NCI-H2227 treated with DMSO at 0.1 percent for 48 hours (cell line): Measurements from ENCODE around the gene LCMT2.

Source experiments
- DNase-seq: peaks from one replicate; lab custom pipeline; 2025; lab: John Stamatoyannopoulos, UW

LCMT2 gene, protein sequence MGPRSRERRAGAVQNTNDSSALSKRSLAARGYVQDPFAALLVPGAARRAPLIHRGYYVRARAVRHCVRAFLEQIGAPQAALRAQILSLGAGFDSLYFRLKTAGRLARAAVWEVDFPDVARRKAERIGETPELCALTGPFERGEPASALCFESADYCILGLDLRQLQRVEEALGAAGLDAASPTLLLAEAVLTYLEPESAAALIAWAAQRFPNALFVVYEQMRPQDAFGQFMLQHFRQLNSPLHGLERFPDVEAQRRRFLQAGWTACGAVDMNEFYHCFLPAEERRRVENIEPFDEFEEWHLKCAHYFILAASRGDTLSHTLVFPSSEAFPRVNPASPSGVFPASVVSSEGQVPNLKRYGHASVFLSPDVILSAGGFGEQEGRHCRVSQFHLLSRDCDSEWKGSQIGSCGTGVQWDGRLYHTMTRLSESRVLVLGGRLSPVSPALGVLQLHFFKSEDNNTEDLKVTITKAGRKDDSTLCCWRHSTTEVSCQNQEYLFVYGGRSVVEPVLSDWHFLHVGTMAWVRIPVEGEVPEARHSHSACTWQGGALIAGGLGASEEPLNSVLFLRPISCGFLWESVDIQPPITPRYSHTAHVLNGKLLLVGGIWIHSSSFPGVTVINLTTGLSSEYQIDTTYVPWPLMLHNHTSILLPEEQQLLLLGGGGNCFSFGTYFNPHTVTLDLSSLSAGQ

GRCh38 chr15:43329960-43330779 lies at the start of gene LCMT2:
LCMT2 (minus strand) TSS chr15:43330573; CDS start chr15:43330489, 84 bp downstream.
- DNase-seq, result peak; percentile 77

GRCh38 chr15:43378601-43379000 lies 48.2 kb upstream of the LCMT2 start:
- no peak for DNase-seq

GRCh38 chr15:43376017-43376705 lies 45.8 kb upstream of the LCMT2 start:
- DNase-seq, result no peak

DNA sequence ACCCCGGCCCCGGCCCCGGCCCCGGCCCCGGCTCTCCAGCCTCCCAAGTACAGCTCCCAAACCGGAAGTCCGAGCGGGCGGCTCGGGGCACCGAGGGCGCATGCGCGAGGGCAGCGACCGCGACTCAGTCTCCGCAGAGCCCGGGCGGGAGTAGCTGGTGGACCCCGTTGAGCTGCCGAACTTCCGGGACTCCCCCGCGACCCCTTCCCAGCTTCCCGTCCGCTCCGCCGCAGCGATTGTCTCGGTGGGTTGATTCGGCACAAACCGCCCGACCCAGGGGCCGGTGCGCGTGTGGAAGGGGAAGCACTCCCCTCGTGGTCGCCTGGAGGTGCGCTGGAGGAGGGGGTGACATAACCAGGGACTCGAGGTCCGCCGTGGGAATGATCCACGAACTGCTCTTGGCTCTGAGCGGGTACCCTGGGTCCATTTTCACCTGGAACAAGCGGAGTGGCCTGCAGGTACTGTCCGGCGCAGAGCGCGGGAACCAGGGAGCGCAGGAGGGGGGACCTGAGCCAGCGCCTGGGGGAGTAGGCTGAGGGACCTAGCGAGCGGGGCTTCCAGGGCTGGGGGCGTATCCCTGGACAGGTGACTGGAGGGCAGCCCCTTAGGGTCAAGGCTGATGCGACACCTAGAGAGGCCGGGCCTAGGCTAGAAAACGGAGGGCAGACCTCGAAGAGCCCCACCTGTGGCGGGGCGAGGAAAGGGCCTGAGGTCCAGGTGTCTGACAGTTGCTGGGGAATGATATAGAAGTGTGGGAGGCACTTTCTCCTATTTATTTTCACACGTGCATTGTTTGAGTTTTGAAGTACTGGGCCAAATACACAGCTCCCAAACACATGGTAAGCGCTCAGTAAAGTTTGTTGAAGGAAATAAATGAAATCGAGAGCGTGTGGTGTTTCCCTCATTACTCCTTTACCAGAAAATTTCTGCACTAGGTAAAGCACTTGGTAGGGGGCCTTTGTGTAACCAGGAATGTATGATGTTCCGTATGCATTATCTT lies 40.9 kb upstream of the LCMT2 start, which contains the start of the genes TUBGCP4 and ZSCAN29:
Gene TUBGCP4, plus strand, starts transcription at position 127 of the 1,000 bp plus-strand sequence. Its CDS starts 254 bp downstream, at position 381.
Gene ZSCAN29, minus strand, starts transcription at position 69 of the 1,000 bp plus-strand sequence. CDS start 1,130 bp downstream, outside the sequence.
- peak; percentile 49 for DNase-seq

- DNase-seq, result peak; percentile 1
Measured at GRCh38 chr15:43370310-43370974, 40.1 kb upstream of the LCMT2 start.

DNA sequence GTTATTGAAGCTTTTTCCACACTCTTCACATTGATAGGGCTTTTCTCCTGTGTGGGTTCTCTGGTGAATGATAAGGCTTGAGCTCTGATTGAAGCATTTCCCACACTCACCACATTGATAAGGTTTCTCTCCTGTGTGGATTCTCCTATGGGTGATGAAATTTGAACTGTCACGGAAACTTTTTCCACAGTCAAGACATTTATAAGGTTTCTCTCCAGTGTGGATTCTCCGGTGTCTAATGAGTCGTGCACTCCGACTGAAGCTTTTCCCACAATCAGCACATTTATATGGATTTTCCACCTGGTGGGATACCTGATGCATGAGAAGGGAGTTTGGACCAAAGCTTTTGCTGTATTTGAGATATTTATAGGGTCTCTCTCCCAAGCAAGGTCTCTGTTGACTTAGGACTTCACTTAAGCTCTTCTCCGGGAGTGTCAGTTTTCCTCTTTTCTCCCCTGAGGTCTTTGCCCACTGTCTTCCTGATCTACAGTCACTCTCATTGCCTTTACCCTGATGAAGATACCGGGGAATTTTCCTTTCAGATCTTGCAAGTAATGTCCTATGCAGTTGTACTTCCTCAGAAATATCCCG lies 31.0 kb upstream of the LCMT2 start:
- no peak for DNase-seq

- DNase-seq, result no peak
Measured at GRCh38 chr15:43360821-43361220, 30.4 kb upstream of the LCMT2 start.

DNA sequence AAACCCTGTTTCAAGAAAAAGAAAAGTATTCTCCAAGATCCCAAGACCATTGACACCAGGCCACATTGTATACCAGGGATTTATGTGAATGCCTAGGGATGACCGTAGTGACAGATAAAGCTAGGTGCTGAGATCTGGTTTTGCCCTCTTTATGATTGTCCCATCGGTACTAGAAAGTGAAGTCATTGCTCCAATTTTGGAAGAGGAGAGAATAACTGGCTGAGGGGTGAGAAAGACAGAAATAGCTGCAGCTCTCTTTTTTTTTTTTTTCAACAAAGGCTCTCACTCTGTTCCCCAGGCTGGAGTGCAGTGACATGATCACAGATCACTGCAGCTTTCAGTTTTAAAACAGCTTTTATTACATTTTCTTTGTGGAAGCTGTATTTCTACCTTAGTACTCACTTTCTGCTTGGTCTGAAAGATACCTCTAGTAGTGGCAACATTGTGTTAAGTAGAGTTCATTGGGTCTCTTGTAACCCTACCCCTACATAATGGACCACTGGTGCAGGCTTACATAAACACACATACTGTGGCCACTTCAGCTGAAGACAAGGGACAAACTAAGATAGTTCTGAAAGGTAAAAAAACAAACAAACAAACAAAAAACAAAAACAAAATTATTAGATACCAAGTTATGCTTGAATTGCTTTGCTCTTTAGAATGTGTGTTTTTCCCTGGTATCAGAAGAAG lies 22.5 kb upstream of the LCMT2 start:
- no peak for DNase-seq

DNA sequence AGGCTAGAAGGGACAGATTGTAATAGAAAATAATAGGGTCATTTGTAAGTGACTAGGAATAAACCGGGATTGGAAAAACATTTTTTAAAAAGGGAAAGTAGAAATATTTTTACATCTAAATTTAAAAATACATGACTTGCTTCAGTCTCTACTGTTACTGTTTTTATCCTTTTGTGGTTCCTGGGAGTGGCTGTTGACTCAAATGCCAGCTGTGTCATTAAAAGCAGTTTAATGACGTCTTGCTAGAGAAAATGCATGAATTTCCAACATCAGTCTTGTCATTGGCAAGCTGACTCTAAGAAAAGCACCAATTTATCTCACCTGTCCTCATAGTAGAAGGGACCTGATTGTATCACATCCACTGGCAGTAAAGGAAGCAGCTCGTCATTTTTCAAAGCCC lies 16.7 kb upstream of the LCMT2 start:
- DNase-seq, result no peak

DNA sequence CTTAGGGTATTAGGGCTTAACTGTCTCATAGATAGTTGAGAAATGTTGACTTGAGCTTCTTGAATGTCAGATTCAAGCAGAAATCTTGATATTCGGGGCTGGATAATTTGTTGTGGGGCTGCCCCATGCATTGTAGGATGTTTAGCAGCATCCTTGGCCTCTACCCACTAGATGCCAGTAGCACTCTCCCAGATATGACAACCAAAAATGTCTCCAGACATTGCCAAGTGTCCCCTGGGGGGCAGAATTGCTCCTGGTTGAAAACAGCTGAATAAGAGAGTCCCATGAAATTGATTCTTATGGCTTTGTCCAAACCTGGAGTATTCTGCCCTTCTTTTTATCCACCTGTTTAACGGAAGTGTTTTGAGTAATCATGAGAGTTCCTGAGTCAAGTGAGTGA lies 15.9 kb upstream of the LCMT2 start:
- no peak for DNase-seq

DNA sequence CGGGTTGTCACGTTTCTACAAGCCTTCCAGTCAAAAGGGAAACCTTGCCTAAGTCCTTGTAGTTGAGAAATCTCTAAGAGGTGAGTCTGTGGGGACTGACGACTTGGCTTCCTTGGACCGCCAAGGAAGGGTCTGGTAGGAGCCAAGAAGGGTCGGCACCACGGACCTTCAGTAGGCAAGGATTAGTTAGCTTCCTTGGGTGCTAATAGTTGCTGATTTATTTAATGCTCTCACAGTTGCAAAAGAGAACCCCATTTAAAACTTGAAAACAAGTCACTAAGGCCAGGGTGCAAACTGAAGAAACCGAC lies 361 bp upstream of the LCMT2 start:
- no peak for DNase-seq

DNA sequence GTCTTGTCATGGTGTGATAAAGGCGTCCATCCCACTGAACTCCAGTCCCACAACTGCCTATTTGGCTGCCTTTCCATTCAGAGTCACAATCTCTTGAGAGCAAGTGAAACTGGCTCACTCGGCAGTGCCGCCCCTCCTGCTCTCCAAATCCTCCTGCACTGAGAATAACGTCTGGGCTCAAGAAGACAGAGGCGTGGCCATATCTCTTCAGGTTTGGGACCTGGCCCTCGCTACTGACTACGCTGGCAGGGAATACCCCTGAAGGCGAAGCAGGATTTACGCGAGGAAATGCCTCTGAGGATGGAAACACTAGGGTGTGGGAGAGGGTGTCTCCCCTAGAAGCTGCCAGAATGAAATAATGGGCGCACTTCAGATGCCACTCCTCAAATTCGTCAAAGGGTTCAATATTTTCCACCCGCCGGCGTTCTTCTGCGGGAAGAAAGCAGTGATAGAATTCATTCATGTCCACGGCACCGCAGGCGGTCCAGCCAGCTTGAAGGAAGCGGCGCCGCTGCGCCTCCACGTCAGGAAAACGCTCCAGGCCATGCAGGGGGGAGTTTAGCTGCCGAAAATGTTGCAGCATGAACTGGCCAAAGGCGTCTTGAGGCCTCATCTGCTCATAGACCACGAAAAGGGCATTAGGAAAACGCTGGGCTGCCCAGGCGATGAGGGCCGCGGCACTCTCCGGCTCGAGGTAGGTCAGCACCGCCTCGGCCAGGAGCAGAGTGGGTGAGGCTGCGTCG lies 985 bp downstream of the LCMT2 start:
- DNase-seq, result no peak

GRCh38 chr15:43325039-43325684 lies 5.2 kb downstream of the LCMT2 start:
- DNase-seq, result no peak

DNA sequence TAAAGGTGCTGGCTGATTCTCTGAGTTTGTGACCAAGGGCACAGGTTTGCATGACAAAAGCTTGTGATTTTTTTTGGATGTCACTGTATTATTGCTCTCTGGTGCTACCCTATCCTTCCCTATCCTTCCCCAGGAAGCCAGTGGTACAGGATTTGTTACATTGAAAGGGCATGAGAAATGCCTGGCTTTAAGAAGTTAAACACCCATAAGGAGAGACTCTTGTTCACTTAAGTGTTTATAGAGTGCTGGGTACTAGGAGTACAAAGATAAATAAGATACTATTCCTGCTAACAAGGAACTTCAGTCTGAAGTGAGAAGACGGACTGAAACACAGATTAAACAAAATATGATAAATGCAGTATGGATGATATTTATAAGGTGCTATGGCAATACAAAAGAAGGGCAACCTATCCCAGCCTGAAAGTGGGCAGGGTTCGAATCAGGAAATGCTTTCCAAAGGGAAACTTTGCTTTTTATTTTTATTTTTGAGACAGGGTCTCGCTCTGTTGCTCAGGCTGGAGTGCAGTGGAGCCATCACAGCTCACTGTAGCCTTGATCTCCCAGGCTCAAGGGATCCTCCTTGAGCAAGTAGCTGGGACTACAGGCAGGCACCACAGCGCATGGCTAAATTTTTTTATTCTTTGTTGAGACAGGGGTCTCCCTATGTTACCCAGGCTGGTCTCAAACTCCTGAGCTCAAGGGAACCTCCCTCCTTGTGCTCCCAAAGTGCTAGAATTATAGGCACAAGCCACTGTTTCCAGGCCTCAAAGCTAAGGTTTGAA lies 11.2 kb downstream of the LCMT2 start:
- no peak for DNase-seq

- DNase-seq, result no peak
Measured at GRCh38 chr15:43317566-43318184, 12.7 kb downstream of the LCMT2 start.

GRCh38 chr15:43316971-43317346 lies 13.4 kb downstream of the LCMT2 start:
- DNase-seq, result no peak
